Heart left ventricle (tissue), 13 donors: ENCODE measurements around the gene NR1H2.

Experiments used
- POLR2A ChIP-seq, 2 donors: fragments of 450-650 bp; IDR thresholded peaks; one replicate each; pipeline ENCODE4 v1.6.1; 2017; ENCODE audit warnings: antibody characterized with exemption in 2 of 2, mild to moderate bottlenecking in 2 of 2, moderate library complexity in 2 of 2
- TF ChIP-seq, protein P1 (sequence below), 12 donors: fragments of 200-600 bp; sonication (generic) in 4 of 12; IDR thresholded peaks; one replicate each; pipeline versions ENCODE4 v1.5.0 to v1.8.0; 2018 to 2022; ENCODE audit warnings: antibody characterized with exemption in 12 of 12, mild to moderate bottlenecking in 5 of 12
- donor health status: ischemic (EF 13 %, LVEDD 7.1; RV severe dilation, severe dysfunction).
- donor health status: DM: no; HTN: yes; CAD: no.
- donor health status: DM: no; HTN: no; CAD: no.
- donor health status: ischemic (EF 25% LVEDD 6.9; RV normal size, moderate dysfunction).
- donor health status: ischemic (EF 25% LVEDD 5.7; RV mildly dilated, moderate dysfunction).
- donor health status: ischemic (EF 35%, LVEDD 5.7; RV mildly dilated, moderate dysfunction).
- donor health status: nonischemic (EF 11% LVEDD 7.7; RV severe dilation, severe dysfunction).
- donor health status: DM: yes; HTN: yes; CAD: no.
- donor health status: PGD.
- donor health status: ischemic (EF 29% LVEDD 5.4; RV normal size, mild dysfunction).
- donor health status: nonischemic (EF 23%, LVEDD 6.1; RV moderate dilation, normal function).

GRCh38 chr19:50406156-50406820 lies 30.0 kb downstream of the NR1H2 start:
- TF ChIP-seq, protein P1, sequence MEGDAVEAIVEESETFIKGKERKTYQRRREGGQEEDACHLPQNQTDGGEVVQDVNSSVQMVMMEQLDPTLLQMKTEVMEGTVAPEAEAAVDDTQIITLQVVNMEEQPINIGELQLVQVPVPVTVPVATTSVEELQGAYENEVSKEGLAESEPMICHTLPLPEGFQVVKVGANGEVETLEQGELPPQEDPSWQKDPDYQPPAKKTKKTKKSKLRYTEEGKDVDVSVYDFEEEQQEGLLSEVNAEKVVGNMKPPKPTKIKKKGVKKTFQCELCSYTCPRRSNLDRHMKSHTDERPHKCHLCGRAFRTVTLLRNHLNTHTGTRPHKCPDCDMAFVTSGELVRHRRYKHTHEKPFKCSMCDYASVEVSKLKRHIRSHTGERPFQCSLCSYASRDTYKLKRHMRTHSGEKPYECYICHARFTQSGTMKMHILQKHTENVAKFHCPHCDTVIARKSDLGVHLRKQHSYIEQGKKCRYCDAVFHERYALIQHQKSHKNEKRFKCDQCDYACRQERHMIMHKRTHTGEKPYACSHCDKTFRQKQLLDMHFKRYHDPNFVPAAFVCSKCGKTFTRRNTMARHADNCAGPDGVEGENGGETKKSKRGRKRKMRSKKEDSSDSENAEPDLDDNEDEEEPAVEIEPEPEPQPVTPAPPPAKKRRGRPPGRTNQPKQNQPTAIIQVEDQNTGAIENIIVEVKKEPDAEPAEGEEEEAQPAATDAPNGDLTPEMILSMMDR (IDR thresholded peaks at IDR 0.05), result no peak
- TF ChIP-seq POLR2A (IDR thresholded peaks at IDR 0.05), result no peak
